GM18951 (cell line): ENCODE measurements around the gene KLHL26.

Experiments
- POLR2A ChIP-seq: IDR thresholded peaks from 4 replicates; pipeline ENCODE4 v1.6.1; 2011; ENCODE audit warnings: mild to moderate bottlenecking; ENCODE audit not compliant: insufficient read length, insufficient read depth; ENCODE audit errors: extremely low read depth
- in situ Hi-C: fragments of 300-500 bp; cut with MboI; formaldehyde crosslinking; loops from one replicate; pipeline ENCODE4 v1.12.0; 2022; ENCODE audit warnings: low sequenced_read_pairs, mixed read lengths, inconsistent platforms; ENCODE audit not compliant: unreplicated experiment

Gene KLHL26

DNA sequence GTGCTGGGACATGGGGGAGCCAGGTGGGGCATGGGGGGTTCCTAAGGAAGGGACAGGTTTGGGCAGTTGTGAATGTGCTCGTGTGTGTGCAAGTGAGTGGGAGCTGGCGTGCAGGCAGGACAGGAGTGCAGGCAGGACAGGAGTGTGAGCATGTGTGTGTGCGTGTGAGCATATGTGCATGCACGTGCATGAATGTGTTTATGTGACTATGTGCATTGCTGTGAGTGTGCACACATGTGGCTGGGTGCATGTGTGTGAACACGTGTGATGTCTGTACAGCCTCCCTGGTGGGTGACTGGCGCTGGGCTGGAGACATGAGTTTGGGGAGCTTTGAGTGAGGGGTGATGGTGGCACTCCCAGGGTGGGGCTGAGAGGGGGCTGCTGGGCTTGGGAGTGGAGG, 80.0 kb downstream of the KLHL26 start:
- in situ Hi-C loops = no loop called here
- TF ChIP-seq POLR2A = no peak

DNA sequence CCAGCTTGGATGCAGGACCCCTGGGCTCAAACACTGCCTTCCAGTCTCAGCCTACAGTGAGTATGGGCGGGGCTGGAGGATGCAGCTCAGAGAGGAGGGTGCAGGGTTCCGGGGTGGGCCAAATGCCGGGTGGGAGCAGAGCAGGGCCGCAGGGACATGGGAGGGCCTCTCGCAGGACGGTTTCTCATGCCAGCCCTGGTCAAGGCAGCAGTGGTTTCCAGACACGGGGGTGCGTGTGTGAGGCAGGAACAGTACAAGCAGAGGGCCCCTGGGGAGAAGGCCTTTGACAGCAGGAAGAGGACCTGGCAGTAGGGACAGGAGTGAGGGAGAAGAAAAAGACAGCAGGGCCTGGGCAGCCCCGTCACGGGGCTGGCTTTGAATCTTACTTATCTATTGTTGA, 80.8 kb downstream of the KLHL26 start:
- in situ Hi-C loops = no loop called here

DNA sequence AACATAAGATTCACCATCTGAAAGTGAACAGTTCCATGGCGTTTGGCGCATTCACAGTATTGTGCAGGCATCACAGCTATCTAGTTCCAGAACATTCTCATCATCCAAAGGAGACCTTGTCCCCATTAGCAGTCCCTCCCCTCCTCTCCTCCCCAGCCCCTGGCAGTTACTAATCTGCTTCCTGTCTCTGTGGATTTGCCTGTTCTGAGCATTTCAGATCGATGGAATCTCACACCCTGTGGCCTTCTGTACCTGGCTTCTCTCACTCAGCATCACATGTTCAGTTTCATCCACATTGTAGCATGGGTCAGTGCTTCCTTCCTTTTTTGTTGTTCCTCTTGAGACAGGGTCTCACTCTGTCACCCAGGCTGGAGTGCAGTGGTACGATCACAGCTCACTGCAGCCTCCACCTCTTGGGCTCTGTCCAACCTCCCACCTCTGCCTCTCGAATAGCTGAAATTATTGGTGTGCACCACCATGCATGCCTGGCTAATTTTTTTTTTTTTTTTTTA, 81.2 kb downstream of the KLHL26 start:
- TF ChIP-seq POLR2A = no peak
- in situ Hi-C loops = no loop called here

More for the DNA sequence above, 80.8 kb downstream of the KLHL26 start:
- no peak for TF ChIP-seq POLR2A

DNA sequence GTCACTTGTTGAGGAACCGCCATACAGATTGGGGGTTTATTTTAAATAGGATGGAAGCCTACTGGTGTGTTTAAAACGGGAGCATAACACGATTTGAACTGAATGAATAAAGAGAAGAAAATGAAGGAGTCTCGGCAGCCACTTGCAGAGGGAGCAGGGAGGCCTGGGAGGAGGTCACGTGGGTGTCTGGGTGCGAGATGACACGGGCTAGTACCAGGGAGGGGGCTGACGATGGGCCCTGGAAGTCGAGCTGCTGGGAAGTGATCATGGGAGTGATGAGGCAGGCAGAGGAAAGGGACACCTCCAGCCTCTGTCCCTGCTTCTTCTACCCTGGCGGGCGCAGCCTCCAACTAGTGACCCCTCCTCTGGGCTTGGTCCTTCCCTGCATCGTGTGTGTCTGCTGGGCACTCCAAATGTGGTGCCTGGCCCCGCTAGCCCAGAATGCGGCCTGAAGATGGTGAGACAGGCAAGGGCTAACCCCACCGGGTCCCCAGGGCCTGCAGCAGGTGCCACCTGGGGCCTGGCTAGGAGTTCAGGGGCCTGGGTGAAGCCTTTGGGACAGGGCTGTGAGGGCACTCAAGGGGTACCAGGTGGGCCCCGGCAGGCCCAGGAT, 82.1 kb downstream of the KLHL26 start:
- in situ Hi-C loops = no loop called here
- no peak for TF ChIP-seq POLR2A

DNA sequence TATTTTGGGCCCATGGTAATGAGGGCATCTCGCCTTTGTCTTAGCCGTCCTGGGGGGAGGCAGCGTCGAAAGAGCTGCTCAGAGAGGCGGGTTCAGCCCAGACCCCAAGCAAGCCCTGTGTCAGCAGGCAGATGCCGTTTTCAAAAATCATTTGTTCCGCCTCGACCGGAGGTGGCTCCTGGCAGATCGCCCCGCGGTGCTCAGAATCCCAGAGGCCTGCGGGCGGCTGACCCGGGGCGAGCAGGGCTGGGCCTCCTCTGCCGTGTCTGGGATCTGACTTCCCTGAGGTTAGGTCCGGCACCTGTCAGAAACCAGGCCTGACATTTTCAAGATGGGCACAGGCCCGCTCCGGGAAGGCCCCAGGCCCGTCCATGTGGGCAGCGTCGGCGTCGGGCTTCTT, 82.7 kb downstream of the KLHL26 start:
- no peak for TF ChIP-seq POLR2A
- in situ Hi-C loops = no loop called here
